Osteocyte (in vitro differentiated cells): Measurements from ENCODE around the gene NOP14. TPM values are rescaled to one million over a fixed set of nuclear protein-coding genes. Genes with fewer than 3 reads are reported as not detected.
"Not testable (repeated sequence)": the region's sequence is repeated elsewhere in the genome, so short reads cannot be mapped to it uniquely, and the experiment has no call there.

Source experiments
- DNase-seq: peaks from one replicate; pipeline ENCODE4 v3.0.0; 2021; ENCODE audit warnings: mixed read lengths; ENCODE audit not compliant: unreplicated experiment; ENCODE audit errors: extremely low spot score
- H3K27ac Mint-ChIP-seq: one replicate; pipeline ENCODE4 v1.8.0; 2021; ENCODE audit warnings: mild to moderate bottlenecking, mixed read lengths; ENCODE audit not compliant: unreplicated experiment
- H3K27me3 Mint-ChIP-seq: one replicate; pipeline ENCODE4 v1.8.0; 2021; ENCODE audit warnings: mixed read lengths; ENCODE audit not compliant: unreplicated experiment
- H3K36me3 Mint-ChIP-seq: one replicate; pipeline ENCODE4 v1.8.0; 2021; ENCODE audit warnings: mixed read lengths; ENCODE audit not compliant: unreplicated experiment
- H3K4me1 Mint-ChIP-seq: one replicate; pipeline ENCODE4 v1.8.0; 2021; ENCODE audit warnings: mixed read lengths; ENCODE audit not compliant: unreplicated experiment
- H3K4me3 Mint-ChIP-seq: one replicate; pipeline ENCODE4 v1.8.0; 2021; ENCODE audit warnings: mild to moderate bottlenecking, moderate library complexity, mixed read lengths; ENCODE audit not compliant: unreplicated experiment
- H3K9me3 Mint-ChIP-seq: one replicate; pipeline ENCODE4 v1.8.0; 2021; ENCODE audit warnings: mixed read lengths; ENCODE audit not compliant: unreplicated experiment
- total RNA-seq: library from RNA; stranded (reverse); gene quantifications from 2 replicates; pipeline ENCODE4 v1.2.1, GENCODE V29; 2021
- TF ChIP-seq, protein P1 (sequence below): fragments of 200-600 bp; sonication (generic); IDR thresholded peaks from 2 replicates; pipeline ENCODE4 v1.5.0; 2021; ENCODE audit warnings: antibody characterized with exemption, mild to moderate bottlenecking, moderate library complexity

Gene NOP14
- total RNA-seq, 1 donor from 2014 or later = 29.6 TPM

DNA sequence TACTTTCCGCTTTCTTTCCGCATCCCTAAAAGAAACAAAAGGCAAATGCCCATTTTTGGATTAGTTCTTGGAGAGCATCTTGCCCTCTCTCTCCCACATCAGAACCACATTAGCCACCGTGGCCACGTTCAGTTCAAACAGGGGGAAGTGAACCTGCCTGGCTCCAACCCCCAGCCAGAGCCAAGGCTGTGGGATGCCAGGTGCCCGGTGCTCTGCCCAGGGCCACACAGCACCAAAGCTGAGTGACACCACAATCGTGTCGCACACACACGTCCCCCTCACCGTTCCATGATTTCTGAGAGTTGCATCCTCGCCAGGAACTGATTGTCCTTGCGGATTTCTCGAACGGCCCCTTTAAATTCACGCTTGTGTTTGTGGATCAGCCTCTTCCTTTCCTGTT lies 24.3 kb downstream of the NOP14 start:
- Mint-ChIP-seq H3K4me3 (no peak overlapping the region), H3K27me3 (no peaks in the 10 kb centered on the region), H3K36me3 (peaks cover 28% of the 10 kb centered on the region), H3K9me3 (no peaks in the 10 kb centered on the region), H3K4me1 (peaks cover 16% of the 10 kb centered on the region), H3K27ac (no peak overlapping the region)
- DNase-seq = no peak
- TF ChIP-seq, protein P1, sequence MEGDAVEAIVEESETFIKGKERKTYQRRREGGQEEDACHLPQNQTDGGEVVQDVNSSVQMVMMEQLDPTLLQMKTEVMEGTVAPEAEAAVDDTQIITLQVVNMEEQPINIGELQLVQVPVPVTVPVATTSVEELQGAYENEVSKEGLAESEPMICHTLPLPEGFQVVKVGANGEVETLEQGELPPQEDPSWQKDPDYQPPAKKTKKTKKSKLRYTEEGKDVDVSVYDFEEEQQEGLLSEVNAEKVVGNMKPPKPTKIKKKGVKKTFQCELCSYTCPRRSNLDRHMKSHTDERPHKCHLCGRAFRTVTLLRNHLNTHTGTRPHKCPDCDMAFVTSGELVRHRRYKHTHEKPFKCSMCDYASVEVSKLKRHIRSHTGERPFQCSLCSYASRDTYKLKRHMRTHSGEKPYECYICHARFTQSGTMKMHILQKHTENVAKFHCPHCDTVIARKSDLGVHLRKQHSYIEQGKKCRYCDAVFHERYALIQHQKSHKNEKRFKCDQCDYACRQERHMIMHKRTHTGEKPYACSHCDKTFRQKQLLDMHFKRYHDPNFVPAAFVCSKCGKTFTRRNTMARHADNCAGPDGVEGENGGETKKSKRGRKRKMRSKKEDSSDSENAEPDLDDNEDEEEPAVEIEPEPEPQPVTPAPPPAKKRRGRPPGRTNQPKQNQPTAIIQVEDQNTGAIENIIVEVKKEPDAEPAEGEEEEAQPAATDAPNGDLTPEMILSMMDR = no peak

DNA sequence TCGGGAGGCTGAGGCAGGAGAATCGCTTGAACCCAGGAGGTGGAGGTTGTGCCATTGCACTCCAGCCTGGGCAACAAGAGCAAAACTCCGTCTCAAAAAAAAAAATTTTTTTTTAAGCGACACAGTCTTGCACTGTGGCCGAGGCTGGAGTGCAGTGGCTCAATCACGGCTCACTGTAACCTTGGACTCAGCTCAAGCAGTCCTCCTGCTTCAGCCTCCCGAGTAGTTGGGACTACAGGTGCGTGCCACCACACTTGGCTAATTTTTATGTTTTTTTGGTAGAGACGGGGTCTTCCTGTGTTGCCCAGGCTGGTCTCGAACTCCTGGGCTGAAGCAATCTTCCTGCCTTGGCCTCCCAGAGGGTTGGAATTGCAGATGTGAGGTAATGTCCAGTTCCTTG lies 24.8 kb downstream of the NOP14 start:
- DNase-seq, H3K27me3 Mint-ChIP-seq, H3K9me3 Mint-ChIP-seq, H3K4me3 Mint-ChIP-seq, H3K27ac Mint-ChIP-seq: not testable (repeated sequence)
- H3K36me3 Mint-ChIP-seq = peaks cover 25% of the 10 kb centered on the region
- peaks cover 18% of the 10 kb centered on the region for H3K4me1 Mint-ChIP-seq

DNA sequence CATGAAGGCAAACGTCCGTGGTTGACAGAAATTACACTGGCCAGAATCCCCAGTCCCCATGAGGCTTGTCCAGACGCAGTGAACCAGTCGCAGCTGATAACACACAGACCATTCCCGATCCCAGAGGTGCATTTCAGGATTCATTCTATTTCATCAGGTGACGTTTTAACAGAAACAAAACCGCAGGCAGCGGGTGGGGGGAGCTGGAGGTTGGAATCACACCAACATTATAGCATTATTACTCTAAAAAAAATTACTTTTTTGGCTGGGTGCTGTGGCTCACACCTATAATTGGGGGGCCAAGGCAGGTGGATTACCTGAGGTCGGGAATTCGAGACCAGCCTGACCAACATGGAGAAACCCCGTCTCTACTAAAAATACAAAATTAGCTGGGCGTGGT lies 25.2 kb downstream of the NOP14 start:
- DNase-seq = no peak
- no peaks in the 10 kb centered on the region for H3K27me3 Mint-ChIP-seq
- no peak overlapping the region for H3K4me3 Mint-ChIP-seq
- peaks cover 25% of the 10 kb centered on the region for H3K36me3 Mint-ChIP-seq
- H3K27ac Mint-ChIP-seq = no peak overlapping the region
- peaks cover 22% of the 10 kb centered on the region for H3K4me1 Mint-ChIP-seq
- TF ChIP-seq, protein P1 = no peak
- H3K9me3 Mint-ChIP-seq = no peaks in the 10 kb centered on the region

DNA sequence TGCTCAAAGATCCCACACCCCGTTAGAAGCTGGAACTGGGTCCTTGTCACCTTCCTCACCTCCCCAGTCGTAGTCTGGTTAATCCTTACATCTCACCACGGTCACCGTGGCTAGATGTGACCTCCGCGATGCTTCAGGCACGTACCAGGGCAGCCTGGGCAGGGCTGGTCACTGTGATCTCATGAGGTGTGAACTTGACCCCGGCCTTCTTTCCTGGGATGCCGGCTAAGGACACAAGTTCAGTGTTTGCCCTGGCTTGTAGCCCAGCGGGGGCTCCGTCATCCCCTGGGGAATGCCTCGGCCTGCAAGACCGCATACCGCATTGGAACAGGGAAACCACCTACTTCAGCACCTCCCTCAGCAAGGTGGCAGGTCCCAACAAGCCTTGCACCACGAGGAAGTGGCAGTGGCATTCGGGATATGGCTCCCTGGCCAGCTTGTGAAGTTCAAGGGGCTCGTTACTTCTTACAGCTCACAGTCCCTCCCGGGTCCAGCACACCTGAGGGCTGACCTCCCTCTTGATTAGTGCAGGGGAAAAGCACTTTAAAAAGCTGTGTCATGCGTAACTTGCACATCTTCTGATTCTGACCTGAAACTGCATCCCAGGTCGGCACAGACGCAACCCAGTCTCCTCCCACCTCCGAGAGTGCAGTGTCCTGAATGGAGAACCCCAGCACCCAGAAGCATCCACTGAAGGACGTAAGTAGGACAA lies 25.9 kb downstream of the NOP14 start:
- H3K9me3 Mint-ChIP-seq = no peaks in the 10 kb centered on the region
- no peak overlapping the region for H3K4me3 Mint-ChIP-seq
- peak overlapping the region; percentile 19 for H3K27ac Mint-ChIP-seq
- TF ChIP-seq, protein P1 = no peak
- no peak for DNase-seq
- peaks cover 24% of the 10 kb centered on the region for H3K4me1 Mint-ChIP-seq
- no peaks in the 10 kb centered on the region for H3K27me3 Mint-ChIP-seq
- H3K36me3 Mint-ChIP-seq = peaks cover 22% of the 10 kb centered on the region

DNA sequence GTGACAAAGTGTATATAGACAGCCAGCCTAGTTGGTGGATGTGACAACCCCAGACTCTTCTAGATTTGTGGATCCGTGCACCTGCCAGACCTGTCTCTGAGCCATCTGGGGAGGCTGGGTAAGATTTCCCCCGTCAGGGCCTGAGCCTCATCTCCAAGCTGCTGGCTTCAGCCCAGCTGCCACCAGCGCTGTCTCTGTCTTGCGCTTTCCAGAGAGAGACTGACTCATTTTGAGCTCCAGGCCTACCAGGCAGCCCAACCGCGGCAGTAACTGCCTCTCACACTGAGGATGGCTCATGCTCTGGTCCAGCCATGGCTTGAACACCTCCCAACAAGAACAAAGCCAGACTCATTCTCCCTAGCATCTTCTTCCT lies 26.4 kb downstream of the NOP14 start:
- H3K9me3 Mint-ChIP-seq = no peaks in the 10 kb centered on the region
- peaks cover 26% of the 10 kb centered on the region for H3K4me1 Mint-ChIP-seq
- no peak overlapping the region for H3K4me3 Mint-ChIP-seq
- TF ChIP-seq, protein P1 = no peak
- no peak overlapping the region for H3K27ac Mint-ChIP-seq
- DNase-seq = no peak
- H3K27me3 Mint-ChIP-seq = no peaks in the 10 kb centered on the region
- peaks cover 20% of the 10 kb centered on the region for H3K36me3 Mint-ChIP-seq
